Activated CD8-positive, alpha-beta T cell treated with anti-CD3 and anti-CD28 coated beads, Interleukin-2, amount 10 ng/mL, durations not matched to agents 7 days and 5 days (primary cell): ENCODE measurements around the gene RLF. TPM values are rescaled to one million over a fixed set of nuclear protein-coding genes. Genes with fewer than 3 reads are reported as not detected.

Experiments used
- ATAC-seq: fragments of 150-1000 bp; cut with Tn5 transposase; one replicate; pipeline ENCODE4 v1.10.0; 2021; ENCODE audit warnings: moderate library complexity
- CTCF ChIA-PET: fragments of 350-600 bp; sonication (Branson Sonifier 250); formaldehyde crosslinking; loops from one replicate; lab custom pipeline; 2021; ENCODE audit warnings: antibody characterized with exemption; lab: Charles Lee
- POLR2A ChIA-PET: fragments of 350-600 bp; sonication (Branson Sonifier 250); formaldehyde crosslinking; loops from one replicate; lab custom pipeline; 2021; ENCODE audit warnings: antibody characterized with exemption; lab: Charles Lee
- DNase-seq: peaks from one replicate; pipeline ENCODE4 v3.0.0-alpha.2; 2020
- H3K27ac Mint-ChIP-seq: one replicate; pipeline ENCODE4 v1.8.0; 2021; ENCODE audit warnings: mild to moderate bottlenecking, mixed read lengths
- H3K27me3 Mint-ChIP-seq: one replicate; pipeline ENCODE4 v1.8.0; 2021; ENCODE audit warnings: low read depth, mixed read lengths
- H3K36me3 Mint-ChIP-seq: one replicate; pipeline ENCODE4 v1.8.0; 2021; ENCODE audit warnings: low read depth, mixed read lengths
- H3K4me1 Mint-ChIP-seq: one replicate; pipeline ENCODE4 v1.8.0; 2021; ENCODE audit warnings: low read depth, mixed read lengths
- H3K4me3 Mint-ChIP-seq: one replicate; pipeline ENCODE4 v1.8.0; 2021; ENCODE audit warnings: mild to moderate bottlenecking, mixed read lengths
- H3K9me3 Mint-ChIP-seq: one replicate; pipeline ENCODE4 v1.8.0; 2022; ENCODE audit warnings: mixed read lengths; ENCODE audit not compliant: insufficient read depth
- total RNA-seq, 2 experiments: library from RNA; stranded (reverse); gene quantifications; one replicate each; pipeline ENCODE4 v1.2.3, GENCODE V29; 2021

RLF gene
- 10 to 100 TPM; 20.4 to 22.3 TPM for total RNA-seq

GRCh38 chr1:40161125-40161887 is at the start of gene RLF:
TSS of gene RLF (plus strand) at chr1:40161387. CDS start at chr1:40161400, 13 bp downstream.
- Mint-ChIP-seq H3K27ac (peak within 1 kb of the TSS; percentile 36), H3K27me3 (no peaks in the 10 kb centered on the region), H3K4me3 (no peak within 1 kb of the TSS), H3K36me3 (peaks cover 19% of the 10 kb centered on the region), H3K4me1 (peaks cover 15% of the 10 kb centered on the region), H3K9me3 (no peaks in the 10 kb centered on the region)
- POLR2A ChIA-PET, result interaction anchor here (0.6 to 1.3 kb wide), 8 partner anchors 9 to 244 kb away, joined by 3 to 4 read pairs (median 3); partner anchors contain the start of gene ZMPSTE24
- peak; percentile 96 for ATAC-seq
- CTCF ChIA-PET, result interaction anchor here (1.2 to 5.2 kb wide), 9 partner anchors 9 to 178 kb away, joined by 3 to 46 read pairs (median 7); no protein-coding TSS in a partner anchor
- peak; percentile 96 for DNase-seq

GRCh38 chr1:40114400-40114799 is 46.8 kb upstream of the RLF start:
- ATAC-seq, result no peak
- Mint-ChIP-seq H3K4me3 (no peak overlapping the region), H3K36me3 (peaks cover 6% of the 10 kb centered on the region), H3K27me3 (peaks cover 37% of the 10 kb centered on the region), H3K9me3 (peaks cover 22% of the 10 kb centered on the region), H3K4me1 (no peaks in the 10 kb centered on the region), H3K27ac (no peak overlapping the region)
- POLR2A ChIA-PET, result no interaction called here
- DNase-seq, result no peak
- CTCF ChIA-PET, result interaction anchor here (1.1 kb wide), 1 partner anchor 30 kb away, joined by 3 read pairs; no protein-coding TSS in a partner anchor

- Mint-ChIP-seq H3K36me3 (no peaks in the 10 kb centered on the region), H3K9me3 (no peaks in the 10 kb centered on the region), H3K27ac (no peak overlapping the region), H3K4me1 (no peaks in the 10 kb centered on the region), H3K27me3 (peaks cover 27% of the 10 kb centered on the region), H3K4me3 (no peak overlapping the region)
- ChIA-PET CTCF (interaction anchor here (3.0 kb wide), 1 partner anchor 24 kb away, joined by 9 read pairs; no protein-coding TSS in a partner anchor), POLR2A (no interaction called here)
- ATAC-seq, result no peak
- no peak for DNase-seq
Measured at GRCh38 chr1:40120128-40120527, 41.1 kb upstream of the RLF start.

GRCh38 chr1:40122855-40123254 is 38.3 kb upstream of the RLF start:
- Mint-ChIP-seq H3K27me3 (peaks cover 24% of the 10 kb centered on the region), H3K4me3 (no peak overlapping the region), H3K36me3 (no peaks in the 10 kb centered on the region), H3K9me3 (no peaks in the 10 kb centered on the region), H3K4me1 (no peaks in the 10 kb centered on the region), H3K27ac (no peak overlapping the region)
- ChIA-PET CTCF (interaction anchor here (1.5 kb wide), 1 partner anchor 21 kb away, joined by 3 read pairs; no protein-coding TSS in a partner anchor), POLR2A (no interaction called here)
- no peak for ATAC-seq
- DNase-seq, result no peak

GRCh38 chr1:40130892-40131291 is 30.3 kb upstream of the RLF start:
- ChIA-PET POLR2A (interaction anchor here (0.5 kb wide), 1 partner anchor 97 kb away, joined by 3 read pairs; no protein-coding TSS in a partner anchor), CTCF (interaction anchor here (1.0 to 1.7 kb wide), 4 partner anchors 22 to 208 kb away, joined by 3 to 8 read pairs (median 4); no protein-coding TSS in a partner anchor)

GRCh38 chr1:40132383-40133311 is 28.5 kb upstream of the RLF start:
- Mint-ChIP-seq H3K27ac (no peak overlapping the region), H3K4me1 (peaks cover 2% of the 10 kb centered on the region), H3K4me3 (no peak overlapping the region), H3K9me3 (no peaks in the 10 kb centered on the region), H3K36me3 (no peaks in the 10 kb centered on the region), H3K27me3 (peaks cover 12% of the 10 kb centered on the region)
- CTCF ChIA-PET, result interaction anchor here (0.8 to 1.7 kb wide), 3 partner anchors 11 to 206 kb away, joined by 3 to 5 read pairs (median 3); no protein-coding TSS in a partner anchor
- POLR2A ChIA-PET, result no interaction called here
- no peak for DNase-seq
- no peak for ATAC-seq

More at GRCh38 chr1:40130892-40131291, 30.3 kb upstream of the RLF start:
- Mint-ChIP-seq H3K27me3 (peaks cover 13% of the 10 kb centered on the region), H3K4me1 (peaks cover 2% of the 10 kb centered on the region), H3K9me3 (no peaks in the 10 kb centered on the region), H3K27ac (no peak overlapping the region), H3K36me3 (no peaks in the 10 kb centered on the region), H3K4me3 (no peak overlapping the region)
- no peak for ATAC-seq
- DNase-seq, result no peak

- ChIA-PET POLR2A (no interaction called here), CTCF (interaction anchor here (0.8 kb wide), 1 partner anchor 10 kb away, joined by 3 read pairs; no protein-coding TSS in a partner anchor)
- Mint-ChIP-seq H3K4me1 (peaks cover 2% of the 10 kb centered on the region), H3K27me3 (peaks cover 12% of the 10 kb centered on the region), H3K36me3 (no peaks in the 10 kb centered on the region), H3K4me3 (no peak overlapping the region), H3K27ac (no peak overlapping the region), H3K9me3 (no peaks in the 10 kb centered on the region)
- no peak for DNase-seq
- ATAC-seq, result no peak
Measured at GRCh38 chr1:40133312-40133665, 27.9 kb upstream of the RLF start.

GRCh38 chr1:40133839-40134238 is 27.3 kb upstream of the RLF start:
- POLR2A ChIA-PET, result no interaction called here
- H3K4me1 Mint-ChIP-seq, result peaks cover 2% of the 10 kb centered on the region
- CTCF ChIA-PET, result interaction anchor here (1.9 kb wide), 1 partner anchor 10 kb away, joined by 6 read pairs; no protein-coding TSS in a partner anchor
- no peak overlapping the region for H3K27ac Mint-ChIP-seq
- no peaks in the 10 kb centered on the region for H3K36me3 Mint-ChIP-seq
- no peaks in the 10 kb centered on the region for H3K9me3 Mint-ChIP-seq
- DNase-seq, result no peak
- H3K4me3 Mint-ChIP-seq, result no peak overlapping the region
- H3K27me3 Mint-ChIP-seq, result peaks cover 12% of the 10 kb centered on the region
- no peak for ATAC-seq

- Mint-ChIP-seq H3K4me1 (peaks cover 3% of the 10 kb centered on the region), H3K27me3 (peaks cover 28% of the 10 kb centered on the region), H3K4me3 (no peak overlapping the region), H3K9me3 (no peaks in the 10 kb centered on the region), H3K36me3 (no peaks in the 10 kb centered on the region), H3K27ac (no peak overlapping the region)
- ChIA-PET CTCF (interaction anchor here (0.6 to 5.7 kb wide), 4 partner anchors 13 to 199 kb away, joined by 3 to 90 read pairs (median 6); no protein-coding TSS in a partner anchor), POLR2A (no interaction called here)
- no peak for DNase-seq
- no peak for ATAC-seq
Measured at GRCh38 chr1:40140211-40140973, 20.8 kb upstream of the RLF start.

GRCh38 chr1:40141878-40142535 is 19.2 kb upstream of the RLF start:
- Mint-ChIP-seq H3K4me1 (peaks cover 3% of the 10 kb centered on the region), H3K27me3 (peaks cover 36% of the 10 kb centered on the region), H3K9me3 (no peaks in the 10 kb centered on the region), H3K36me3 (no peaks in the 10 kb centered on the region), H3K4me3 (no peak overlapping the region), H3K27ac (no peak overlapping the region)
- POLR2A ChIA-PET, result no interaction called here
- ATAC-seq, result no peak
- CTCF ChIA-PET, result interaction anchor here (1.2 to 6.2 kb wide), 5 partner anchors 11 to 391 kb away, joined by 3 to 133 read pairs (median 23); no protein-coding TSS in a partner anchor
- no peak for DNase-seq
